GM21447 (cell line): ENCODE measurements around the gene SNCAIP.
"Not testable (repeated sequence)": the region's sequence is repeated elsewhere in the genome, so short reads cannot be mapped to it uniquely, and the experiment has no call there.

ENCODE experiments used
- ATAC-seq: cut with Tn5 transposase; IDR thresholded peaks from one replicate; pipeline ENCODE4 v1.9.1; 2021; ENCODE audit not compliant: unreplicated experiment

Gene SNCAIP

DNA sequence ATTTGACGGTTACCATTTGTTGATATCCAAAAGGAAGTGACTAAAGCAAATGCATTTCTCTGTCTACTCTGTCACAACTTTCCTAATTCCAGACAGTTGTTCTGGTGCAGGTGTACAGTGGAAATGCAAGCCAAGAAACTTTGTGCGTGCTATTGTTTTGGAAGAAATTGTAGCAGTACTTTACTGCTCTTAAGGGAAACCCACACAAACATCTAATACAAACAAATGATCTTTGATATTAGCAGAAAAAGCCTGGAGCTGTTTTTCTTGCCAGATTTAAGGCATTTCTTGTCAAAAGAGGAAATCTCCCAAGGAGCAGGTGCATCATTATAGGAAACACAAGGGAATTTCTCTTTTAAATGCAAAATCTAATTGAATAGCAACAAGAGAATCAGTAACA is 2.0 kb downstream of the SNCAIP start:
- no peak for ATAC-seq

DNA sequence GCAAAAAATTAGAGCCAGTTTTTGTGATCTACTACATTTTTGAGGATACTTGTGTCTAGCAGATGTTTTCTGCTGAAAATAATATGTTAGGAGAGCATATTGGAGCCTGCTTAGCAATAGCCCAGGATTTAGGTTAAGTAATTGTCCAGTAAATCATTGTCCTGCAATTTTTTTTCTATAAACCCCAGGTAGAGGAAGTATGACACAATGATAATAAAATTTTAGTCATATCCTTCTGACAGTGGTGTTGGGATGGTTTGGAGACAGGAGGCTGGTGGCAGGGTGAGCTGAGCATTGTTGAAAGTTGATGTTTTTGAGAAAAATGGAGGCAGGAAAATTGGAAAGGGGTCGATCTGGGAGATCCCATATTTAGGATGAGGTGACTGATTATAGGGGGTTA is 3.5 kb downstream of the SNCAIP start:
- ATAC-seq: no peak

DNA sequence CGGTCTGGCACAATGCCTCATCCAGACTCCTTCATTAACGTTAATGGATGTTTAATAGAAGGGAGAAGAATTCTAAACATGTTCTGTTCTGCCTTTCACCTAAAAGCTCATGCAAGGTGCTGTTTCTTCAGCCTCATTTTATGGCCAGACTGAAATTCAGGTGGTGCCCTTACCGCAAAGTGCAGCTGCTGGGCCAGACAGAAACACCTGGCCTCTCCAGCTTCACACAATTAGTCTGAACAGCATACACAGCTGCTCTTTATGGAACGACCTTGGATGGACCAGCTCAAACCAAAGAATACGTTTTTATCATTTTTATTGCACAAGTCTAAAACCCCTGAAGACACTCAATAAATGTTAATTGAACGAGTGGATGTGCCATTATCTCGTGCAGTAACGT is 4.6 kb downstream of the SNCAIP start:
- ATAC-seq: no peak

DNA sequence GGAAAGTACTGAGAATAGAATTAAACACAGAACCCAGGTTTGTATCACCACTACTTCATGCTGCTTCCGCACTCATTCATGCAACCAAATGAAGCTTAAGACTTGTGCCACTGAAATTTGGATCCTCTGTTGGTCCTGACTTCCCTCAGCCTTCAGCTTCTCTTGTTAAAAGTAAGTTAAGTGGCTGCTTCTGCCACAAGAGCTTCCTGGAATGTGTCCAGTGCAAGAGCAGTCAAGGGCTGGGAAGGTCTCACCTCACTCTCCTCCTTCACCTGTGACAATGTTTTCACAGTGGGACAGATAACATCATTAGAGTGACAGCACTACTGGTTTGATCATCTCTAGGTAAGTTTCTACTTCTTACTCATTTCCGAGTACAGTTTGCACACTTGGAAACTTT is 7.9 kb downstream of the SNCAIP start:
- ATAC-seq: no peak

DNA sequence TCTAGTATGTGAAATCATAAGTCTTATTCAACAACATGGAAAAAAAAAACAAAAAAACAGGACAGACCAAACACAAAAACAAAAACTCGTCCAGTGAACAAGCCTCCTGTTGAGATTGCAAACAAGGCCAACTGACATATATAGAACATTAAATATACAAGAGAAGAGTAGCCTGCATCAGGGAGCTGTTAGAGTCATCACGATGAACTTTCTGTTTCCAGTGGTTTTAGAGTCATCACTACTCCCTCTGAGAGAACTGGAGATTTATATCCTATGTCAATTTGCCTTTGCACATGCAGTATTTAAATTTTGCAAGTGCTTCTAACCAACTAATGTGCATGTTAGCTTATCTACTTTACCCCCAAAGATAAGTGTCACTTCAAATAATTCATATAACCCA is 9.9 kb downstream of the SNCAIP start:
- ATAC-seq: no peak

DNA sequence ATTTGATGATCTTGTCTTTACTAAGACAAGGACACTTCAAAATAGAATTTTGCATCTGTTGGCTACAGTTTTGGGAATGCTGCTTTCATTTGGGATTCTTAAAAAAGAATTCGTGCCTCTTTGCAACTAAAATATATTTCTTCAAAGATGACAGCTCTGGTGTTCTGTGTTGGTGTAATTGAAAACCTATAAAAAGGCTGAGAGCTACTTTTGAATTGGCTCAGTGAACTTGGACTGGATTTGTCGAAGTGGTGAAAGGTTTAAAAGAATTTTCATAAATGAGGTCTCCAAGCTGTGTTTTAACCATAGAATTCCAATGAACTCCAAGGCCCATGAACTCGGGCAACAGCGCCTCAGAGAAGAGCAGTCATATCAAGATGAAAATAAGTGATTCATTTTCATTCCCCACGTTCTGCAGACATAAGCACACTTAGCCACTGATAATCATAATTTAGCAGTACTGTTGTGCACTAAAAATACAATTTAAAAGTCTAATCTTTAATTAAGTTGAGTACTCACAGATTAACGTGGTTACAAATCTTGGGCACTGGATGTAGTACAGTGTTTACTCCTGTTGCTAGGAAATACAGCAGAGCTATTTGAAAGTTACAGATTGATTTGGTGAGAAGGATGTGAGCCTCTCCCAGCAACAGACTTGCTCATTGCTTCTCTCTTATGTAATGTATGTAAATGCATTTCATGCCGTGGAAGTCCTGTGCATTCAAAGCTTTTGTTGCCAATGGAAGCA is 10.9 kb downstream of the SNCAIP start:
- no peak for ATAC-seq

DNA sequence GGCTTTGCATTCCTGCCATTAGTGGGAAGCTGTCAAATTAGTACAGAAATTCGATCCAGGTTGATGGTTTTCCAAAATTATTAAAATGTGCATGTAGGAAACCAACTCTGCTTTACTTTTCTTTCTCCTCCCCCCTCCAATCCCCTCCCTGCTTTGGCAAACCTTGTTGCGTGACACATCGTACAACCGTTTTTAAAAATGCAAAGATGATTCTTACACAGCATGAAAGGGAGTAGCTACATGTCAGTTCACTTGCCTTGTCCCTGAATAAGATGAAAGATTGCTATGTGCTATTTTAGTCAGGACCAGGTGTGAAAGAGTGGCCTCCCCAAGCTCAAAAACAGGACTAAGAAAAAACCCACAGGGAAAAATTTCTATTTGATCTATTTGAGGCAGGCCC is 11.7 kb downstream of the SNCAIP start:
- ATAC-seq: no peak

DNA sequence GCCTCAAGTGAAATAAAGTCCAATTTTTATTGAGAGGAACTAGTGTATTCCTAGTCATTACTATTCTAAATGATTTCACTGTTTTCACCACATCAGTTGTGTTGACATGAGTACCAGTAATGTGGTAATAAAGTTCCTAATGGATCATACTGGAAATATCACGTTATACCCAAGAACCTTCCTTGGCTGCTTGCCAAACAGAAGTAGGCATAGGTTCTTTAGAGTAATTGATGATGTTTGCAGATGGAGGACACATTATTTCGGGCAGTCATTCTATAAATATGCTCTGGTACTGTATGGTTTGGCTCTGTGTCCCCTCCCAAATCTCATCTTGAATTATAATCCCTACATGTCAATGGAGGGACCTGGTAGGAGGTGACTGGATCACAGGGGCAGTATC is 15.1 kb downstream of the SNCAIP start:
- no peak for ATAC-seq

DNA sequence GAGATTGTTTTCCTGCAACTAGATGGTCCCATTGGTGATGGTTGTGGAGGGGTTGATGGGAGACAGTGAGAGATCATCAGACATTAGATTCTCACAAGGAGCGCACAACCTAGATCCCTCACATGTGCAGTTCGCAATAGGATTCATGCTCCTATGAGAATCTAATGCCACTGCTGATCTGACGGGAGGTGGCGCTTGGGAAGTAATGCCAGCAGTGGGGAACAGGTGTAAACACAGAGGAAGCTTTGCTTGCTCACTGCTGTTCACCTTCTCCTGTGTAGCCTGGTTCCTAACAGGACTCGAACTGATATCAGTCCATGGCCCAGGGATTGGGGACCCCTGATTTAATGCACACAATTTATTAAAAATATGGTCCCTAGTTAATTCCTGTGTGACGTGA is 18.8 kb downstream of the SNCAIP start:
- no peak for ATAC-seq

DNA sequence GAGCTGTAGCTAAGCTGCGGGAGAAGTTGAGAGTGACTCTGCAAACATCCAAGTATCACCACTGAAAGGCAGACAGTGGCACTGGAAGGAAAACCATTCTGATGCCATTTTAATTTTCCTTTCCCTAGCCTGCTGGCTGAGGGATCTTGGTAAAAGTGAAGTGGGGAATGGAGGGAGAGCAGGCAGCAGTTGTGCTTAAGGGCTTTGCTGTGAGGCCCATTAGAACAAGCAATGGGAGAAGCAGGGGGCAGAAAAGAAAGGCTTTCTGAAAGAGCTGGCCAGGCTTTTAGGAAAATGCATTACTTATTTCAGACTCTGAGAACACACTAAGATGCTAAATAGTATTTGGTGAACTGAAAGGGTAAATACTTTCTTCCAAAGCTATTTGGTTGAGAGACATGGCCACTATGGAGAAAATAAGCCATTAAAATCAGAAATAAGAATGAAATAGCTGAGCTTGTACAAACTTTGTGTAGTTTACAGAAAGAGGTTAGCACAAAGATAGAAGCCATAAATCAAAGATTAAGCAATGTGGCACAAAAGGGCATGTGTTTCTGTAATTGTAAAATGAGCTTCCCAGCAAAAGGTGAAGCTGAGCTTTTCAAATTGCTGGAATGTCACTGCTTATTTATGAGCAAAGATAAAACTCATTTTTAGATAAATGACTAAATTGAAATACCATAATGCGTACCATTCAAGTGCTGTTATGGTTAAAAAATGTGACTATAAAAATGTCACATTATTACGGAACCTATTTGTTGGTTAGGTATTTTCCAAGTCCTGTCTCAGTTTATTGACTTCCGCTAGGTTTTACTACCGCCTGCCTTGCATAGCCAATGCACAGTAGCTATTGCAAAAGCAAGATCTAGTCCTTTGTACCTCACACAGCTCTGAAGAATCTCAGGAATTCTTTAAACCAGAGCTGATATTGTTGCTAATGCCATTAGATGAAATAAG is 20.8 kb downstream of the SNCAIP start:
- ATAC-seq: no peak

DNA sequence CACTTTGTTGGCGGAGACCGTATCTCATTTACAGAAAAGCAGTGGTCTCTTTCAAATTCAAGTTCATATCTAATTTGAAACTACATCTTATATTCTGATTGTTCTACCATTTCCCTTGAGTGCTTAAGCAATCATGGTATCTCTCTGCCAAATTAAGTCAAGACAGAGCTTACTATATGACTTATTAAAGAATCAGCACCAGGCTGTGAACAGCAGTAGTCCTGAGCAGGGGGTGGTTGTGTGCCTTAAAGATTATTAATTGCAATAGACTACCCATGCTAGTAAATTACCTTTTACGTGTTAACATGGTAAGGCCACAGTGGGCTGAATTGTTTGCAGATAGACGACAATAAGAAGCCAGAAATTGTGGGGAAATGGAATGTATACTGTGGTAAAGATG is 21.5 kb downstream of the SNCAIP start:
- ATAC-seq: no peak

DNA sequence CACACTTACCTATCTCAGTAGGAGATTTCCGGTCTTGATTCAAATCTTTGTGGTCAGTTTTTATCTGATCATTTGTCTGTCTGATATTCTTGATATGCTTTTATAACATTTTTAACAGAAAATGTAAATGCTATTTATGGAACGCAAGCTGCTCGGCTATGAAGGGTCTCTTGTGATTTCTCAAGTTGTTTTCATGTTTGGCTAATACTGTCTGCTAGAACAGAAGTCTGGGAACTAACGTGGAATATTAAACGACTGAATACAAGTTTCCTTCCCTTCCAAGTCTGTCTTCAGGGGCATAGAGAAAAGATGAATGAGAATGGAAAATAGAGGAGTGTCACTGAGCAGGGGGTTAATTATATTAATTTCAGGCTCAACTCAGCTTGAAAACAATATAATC is 27.6 kb downstream of the SNCAIP start:
- ATAC-seq: no peak

DNA sequence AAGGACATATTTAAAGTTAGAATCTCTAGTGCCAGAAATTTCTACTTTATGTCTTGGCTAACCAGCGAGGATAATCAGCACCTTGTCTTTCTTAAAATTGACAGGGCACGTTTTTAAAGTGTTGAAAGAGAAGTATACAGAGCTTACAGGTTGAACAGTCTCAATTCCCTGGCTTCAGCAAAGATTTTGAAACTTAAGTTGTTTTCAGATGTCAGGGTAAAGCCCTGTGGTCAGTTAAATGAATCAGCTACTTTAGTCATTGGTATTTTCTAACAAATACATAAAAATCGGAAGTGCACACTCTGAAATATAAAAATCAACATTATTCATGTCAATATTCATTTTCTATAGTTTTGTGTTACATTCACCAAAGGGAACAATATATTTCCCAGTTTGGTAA is 29.1 kb downstream of the SNCAIP start:
- no peak for ATAC-seq

DNA sequence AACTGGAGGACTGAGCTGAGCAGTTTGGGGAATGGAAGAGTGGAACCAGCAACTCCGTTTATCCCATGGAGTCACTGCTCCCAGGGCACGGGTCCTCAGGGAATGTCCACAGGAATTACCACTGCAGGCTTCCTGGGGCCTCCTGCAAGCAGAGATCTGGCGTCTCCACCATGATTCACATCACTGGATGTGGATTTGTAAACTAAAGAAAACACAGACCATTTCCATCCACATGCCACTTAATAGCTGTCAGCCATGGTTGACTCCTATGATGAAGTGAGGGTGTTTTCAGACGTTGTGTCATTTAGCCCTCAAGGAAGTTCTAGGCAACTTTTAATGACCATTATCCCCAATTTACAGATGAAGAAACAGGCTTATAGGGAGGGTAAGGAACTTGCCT is 30.2 kb downstream of the SNCAIP start:
- ATAC-seq: no peak

DNA sequence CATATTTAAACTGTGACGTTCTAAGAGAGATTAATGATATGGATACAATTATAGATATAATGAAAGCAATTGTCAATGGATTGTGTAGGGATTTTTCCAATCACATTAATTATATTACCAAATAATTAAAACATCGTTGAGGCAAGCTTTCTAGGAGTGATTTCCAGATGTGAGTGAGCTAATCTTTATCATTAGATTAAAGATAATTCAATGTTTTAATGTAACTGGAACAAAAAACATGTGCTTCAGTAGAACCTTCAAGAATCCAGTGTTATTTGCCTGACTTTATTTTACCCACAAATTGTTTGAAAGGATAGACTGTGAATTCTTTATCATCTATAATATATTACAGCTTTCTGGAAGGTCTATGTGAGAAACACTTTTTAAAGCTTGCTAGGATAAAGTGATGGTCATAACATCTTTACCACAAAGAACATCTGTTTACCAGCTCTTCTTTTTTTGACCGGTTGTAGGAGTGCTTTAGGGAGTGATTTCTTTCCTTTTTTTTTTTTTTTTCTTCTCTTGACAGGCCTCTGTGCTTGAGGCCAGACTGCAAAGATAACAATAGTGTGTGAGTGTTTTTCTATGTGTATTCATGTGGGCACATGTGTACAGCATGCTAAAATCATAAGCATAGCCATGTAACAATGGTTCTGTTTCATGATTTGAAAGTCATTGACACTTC is 35.0 kb downstream of the SNCAIP start:
- no peak for ATAC-seq

DNA sequence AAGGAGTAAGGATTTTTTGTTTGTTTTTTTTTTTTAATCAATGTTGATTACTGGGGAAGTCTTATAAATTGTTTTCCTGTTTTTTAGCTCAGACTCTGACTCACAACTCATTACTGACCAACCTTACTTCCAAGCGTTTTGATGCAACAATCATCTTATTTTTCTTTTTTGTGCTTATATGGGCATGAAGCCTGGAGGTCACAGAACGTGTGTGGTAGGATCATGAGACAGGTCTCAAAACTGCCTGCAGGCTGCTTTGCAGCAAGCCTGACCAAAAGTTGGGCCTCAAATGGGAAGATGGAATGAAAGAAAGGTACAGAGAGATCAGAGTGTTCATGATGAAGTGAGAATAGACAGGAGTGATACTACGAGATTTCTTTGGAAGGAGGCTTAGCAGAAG is 38.5 kb downstream of the SNCAIP start:
- no peak for ATAC-seq

DNA sequence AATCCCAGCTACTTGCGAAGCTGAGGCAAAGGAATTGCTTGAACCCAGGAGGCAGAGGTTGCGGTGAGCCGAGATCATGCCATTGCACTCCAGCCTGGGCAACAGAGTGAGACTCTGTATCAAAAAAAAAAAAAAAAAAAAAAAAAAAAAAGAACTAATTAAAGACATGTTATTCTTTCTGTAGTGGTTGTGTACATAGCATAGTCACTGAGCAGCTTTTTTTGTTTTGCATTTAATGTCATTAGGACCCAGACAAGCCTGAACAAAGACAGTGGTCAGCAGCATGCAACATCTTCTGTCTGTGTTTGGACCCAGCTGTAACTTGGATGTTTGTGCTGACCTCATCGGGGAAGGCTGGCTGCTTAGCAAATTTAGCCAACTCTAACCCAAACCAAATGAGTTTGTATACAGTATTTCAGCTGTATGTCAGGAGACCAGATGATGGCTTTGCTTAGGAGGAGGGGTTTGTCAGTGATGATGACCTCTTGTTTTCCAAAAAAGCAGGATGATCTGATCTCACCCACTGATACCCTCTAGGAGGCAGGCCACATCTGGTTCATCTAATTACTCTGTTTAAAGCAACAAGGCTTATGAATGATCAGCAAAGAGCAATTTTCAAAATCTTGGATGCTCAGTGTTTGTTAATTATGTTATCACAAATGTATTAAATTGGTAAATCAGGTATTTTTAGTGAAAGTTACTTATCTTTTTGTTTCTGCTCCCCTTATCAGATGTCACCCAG is 39.5 kb downstream of the SNCAIP start:
- no peak for ATAC-seq

DNA sequence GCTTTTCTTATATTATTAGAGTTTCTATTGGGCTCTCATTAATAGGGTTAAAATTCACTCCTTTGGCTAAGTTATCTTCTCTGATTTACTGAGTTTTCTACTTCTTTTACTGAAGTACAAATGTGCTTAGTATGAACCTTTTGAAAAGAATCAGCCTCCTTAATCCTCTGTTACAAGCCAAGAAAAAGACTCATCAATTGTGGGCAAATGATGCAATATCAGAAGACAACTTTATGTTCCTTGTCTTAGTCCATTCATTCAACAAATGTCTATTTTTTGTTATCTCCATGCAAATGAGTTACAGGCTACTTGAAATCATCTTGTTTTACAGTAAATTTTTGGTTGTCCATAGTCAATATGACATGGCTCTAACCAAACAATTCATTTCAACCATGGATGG is 40.3 kb downstream of the SNCAIP start:
- ATAC-seq: no peak

DNA sequence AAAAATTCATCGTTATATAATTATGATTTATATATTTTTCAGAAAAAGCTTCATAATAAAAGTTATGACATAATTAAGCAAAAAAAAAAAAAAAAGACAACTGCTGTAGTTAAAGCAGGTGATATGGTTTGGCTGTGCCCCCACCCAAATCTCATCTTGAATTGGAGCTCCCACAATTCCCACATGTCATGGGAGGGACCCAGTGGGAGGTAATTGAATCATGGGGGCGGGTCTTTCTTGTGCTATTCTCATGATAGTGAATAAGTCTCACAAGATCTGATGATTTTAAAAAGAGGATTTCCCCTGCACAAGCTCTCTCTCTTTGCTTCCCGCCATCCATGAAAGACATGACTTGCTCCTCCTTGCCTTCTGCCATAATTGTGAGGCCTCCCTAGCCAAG is 41.3 kb downstream of the SNCAIP start:
- ATAC-seq: not testable (repeated sequence)

DNA sequence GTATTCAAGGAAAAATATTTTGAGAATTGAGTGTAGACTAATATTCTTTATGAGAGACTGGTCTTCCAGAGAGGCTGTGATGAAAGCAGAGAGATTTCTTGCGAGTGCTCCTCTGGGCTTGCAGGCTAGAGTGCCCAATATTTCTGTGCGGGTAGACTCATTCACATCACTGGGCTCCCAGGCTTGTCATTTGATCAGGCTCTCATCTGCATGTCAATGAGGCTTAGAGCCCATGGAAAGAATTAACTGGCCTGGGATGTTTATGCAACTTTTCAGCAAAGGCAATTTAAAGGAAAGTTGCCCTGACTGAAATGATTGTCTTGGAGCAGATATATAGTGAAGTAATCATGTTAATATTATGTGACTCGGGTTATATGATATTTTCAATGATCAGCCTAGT is 42.3 kb downstream of the SNCAIP start:
- ATAC-seq: no peak

DNA sequence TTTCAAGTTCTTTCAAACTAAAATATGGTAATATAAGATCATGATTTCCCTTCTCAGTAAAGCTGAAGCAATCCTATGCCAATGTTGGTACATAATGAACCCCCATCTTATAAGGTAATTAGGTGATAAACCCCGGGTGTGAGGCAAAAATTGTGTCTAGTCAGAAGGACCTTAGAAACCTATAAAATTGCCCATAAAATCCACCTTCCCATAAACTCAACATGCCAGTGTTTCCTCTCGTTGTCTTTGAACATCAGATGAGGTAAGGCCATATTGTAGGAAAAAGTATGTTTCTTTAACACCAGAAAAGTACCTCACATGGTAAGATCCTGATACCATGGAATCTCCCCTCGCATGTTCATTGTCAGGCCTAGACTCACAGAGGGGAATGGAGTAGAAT is 43.3 kb downstream of the SNCAIP start:
- no peak for ATAC-seq
